NCI-H526 (cell line): Measurements from ENCODE around the gene MCAM.

Experiments
- DNase-seq, 2 experiments: peaks; one replicate each; lab custom pipeline; 2025; lab: John Stamatoyannopoulos, UW

Gene MCAM

DNA sequence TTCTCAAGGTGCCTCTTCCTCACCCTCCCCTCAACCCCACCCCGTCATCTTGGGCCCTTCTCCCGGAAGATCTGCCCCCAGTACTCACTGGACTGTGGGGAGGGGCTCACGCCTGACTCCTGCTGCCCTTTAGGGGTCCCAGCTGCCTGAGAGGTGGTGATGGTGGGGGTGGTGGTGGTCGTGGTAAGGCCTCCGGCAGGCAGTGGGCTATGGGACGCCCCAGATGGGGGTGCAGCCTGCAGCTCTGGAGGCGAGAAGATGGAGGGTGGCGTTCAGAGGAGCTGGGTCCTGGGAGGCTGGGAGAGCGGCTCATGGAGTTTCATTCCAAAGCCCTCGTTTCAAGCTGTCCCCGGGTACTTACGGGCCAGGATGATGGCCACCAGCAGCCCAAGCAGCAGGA is 28.8 kb upstream of the MCAM start:
- no peak for DNase-seq

DNA sequence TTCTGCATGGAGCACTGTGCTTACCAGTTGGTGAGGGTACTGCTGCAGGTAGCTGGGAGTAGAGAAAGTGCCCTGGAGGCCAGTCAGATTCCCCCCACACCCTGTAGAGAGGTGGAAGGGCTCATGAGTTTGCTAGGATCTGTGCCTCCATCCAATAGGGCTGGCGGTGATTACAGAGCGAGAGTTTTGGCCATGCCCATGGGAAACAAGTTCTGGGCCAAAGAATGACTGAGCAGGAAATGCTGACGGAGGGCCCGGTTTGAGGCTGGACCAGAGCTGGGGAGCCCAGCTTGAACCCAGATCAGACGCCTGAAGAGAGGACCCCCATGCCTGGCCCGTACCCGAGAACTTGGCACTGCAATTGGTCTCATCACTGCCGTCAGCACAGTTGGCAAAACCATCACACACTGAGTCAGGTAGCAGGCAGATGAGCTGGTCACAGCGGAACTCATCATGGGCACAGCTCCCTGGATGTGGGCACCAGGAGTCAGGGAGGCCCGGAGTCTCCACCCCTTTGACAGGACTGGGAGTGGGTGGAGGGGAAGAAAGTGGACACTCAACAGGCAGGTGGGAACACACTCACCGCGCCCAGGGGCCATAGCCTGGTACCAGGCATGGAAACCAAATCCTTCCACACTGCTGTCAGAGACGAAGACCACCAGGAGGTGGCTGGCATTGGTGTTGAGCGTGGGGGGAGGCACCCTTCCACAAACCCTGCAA is 27.5 kb upstream of the MCAM start:
- no peak for DNase-seq

DNA sequence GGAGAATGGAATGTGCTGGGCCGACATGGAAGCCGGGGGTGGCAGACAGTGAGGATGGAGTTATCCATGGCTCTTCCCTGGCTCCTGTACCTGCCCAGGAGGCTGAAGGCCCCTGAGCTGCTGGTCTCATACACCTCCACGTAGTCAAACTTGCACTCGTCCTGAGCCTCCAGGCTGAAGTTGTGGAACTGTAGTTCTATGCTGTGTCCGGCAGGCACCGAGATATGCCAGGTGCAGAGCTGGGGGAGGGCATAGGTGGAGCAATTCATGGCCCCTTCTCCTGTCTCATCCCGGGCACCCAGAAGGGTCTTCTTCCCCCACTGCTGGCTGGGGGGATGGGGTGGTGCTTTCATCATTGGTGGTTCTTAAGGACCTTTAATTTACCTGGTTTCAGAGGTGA is 26.8 kb upstream of the MCAM start:
- DNase-seq: no peak

DNA sequence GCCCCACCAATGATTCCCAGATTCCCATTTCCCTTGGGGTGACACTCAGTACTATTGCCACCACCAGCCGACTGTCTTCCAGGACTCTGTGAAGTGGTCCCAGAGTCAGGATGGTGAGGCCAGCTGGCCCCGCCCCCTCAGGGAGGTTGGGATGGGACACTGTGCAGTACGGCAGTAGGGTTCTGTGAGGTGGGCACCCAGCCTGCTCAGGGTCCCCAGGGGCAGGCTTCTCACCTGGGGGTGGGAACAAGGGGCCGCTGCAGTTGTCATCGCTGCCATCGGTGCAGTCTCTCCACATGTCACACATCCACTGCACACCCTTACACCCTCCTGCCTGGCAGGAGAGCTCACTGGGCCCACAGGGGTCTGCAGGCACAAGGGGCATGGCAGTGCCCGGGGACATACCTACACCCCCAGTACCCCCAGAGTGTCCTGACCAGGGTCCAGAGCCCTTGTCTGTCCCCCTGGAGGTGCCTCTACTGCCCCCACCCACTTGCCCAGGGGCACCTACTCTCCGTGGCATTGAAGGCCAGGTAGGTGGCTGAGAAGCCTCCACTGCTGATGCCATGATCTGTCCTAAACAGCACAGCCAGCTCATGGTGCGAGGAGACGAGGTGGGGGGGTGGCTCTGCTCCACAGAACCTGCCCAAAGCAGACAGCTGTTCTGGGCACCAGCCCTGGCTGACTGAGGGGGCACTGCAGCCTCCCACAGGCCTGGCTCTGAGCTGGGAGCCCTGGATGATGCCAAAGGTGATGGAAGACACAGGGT is 25.6 kb upstream of the MCAM start:
- DNase-seq: no peak

DNA sequence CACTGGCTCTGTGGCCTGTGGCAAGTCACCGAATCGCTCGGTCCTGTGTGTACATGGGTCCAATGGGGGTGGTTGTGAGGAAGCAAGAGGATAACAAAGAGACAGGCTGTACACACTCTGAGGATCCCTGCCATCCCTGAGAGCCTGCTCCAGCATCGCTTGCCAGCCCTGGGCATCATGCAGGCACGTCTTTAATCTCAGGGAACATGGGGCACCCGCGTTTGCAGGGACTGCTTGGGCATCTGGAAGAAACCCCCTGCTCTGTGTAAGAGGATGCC is 25.0 kb upstream of the MCAM start:
- no peak for DNase-seq

DNA sequence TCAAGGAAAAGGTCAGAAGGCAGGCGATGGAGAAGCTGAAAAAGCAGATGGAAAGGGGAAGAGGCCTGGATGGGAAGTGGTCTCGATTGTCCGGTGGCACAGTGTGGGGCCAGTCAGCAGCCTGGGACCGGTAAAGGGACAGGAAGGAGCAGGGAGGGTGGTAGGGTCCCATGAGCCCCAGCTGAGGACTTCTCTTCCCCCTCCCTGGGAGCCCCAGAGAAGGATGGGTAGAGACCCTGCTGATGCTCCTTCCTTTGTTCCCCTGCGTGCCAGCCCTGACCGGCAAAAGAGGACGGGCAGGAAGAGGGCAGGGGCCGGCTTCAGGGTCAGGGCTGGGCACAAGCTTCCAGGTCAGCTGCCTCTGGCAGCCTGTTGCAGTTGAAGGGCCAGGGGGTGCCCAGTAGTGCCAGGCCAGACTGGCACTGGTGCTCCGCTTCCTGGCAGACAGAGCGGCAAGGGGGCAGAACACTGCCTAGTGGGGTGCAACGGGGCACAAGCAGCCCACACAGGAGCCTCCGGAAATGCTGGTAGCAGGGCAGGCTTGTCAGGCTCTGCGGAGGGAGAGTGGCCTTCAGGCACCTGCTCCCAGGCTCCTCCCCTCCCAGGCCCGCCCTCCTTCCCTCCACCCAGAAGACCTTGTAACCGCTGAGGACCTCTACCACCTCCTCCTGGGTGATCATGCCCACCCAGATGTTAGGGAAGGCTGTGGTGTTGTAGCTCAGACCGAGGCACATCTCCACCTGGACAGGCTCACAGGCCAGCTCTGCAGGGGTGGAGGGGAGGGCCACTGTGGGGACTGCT is 24.5 kb upstream of the MCAM start:
- DNase-seq: peak in 1 of 2 experiments; percentile 52

DNA sequence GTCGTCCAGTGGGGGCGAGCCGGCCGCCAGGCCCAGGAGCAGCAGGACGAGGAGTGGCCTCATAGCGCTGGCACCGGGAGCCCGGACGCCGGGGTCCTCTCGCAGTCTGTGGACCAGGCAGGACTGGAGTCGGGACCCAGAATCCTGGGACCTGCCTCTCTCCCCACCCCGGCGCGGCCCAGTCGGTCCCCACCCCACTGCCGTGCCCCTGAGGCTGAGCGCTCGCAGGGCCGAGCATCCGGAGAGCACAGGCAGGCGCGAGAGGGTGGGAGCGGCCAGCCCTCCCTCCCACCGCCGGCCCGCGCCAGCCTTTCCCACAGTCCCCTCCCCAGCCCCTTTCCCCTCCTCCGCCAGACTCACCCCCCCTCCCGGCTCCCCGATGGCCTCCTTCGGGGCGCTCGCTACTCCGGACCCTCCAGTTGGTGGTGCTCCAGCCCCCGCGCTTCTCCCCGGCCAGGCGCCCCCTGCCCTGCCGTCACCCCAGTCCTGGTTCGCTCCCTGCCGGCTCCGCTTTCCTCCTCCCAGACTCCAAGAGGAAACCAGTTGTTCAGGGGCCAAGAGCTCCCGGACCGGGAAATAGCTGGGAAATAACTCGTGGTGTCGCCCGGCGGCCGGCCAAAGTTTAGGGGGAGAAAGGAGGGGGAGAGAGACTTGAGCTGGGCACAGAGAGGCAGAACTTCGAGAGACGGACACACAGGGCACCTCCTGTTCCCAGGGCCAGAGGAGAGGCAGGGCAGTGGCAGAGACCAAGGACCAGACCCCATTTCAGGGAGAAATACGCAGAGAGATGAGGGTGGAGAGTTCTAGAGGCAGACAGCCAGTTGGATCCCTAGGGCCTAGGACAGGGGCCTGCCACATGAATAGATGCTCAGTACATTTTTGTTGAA is 23.6 kb upstream of the MCAM start, which contains the start of gene C1QTNF5:
Gene C1QTNF5, minus strand, starts transcription at position 549 of the 887 bp plus-strand sequence. Its CDS starts 486 bp downstream, at position 63.
- no peak for DNase-seq

DNA sequence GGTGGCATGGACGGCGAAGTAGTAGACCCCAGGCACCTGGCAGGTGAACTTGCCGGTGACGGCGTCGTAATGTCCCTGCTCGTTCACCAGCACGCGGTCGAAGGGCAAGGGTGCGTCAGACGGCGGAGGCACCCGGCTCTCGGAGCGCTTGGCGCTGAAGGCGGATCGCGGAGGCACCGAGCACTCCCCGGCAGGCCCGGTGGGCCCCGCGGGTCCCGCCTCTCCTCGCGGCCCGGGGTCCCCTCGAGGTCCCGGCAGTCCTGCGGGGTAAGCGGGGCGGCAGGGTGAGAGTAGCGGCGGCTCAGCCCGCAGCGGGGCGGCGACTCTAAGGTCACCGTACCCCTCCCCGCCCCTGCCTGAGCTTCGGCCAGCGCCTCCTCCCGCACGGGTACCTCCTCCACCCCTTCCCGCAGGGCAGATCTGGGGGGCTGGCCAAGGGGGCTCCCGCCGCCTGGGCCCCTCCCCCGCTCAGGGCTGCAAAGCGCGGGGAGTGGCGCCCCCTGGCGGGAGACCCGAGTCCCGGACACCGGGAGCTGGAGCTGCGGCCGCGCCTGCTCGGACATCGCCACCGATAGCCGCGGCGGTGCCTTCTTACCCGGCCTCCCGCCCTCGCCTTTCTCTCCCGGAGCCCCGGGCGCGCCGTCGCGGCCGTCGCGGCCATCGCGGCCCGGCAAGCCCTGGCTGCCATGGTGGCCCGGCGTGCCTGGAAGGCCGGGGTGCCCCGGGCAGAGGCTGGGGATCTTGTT is 22.8 kb upstream of the MCAM start:
- peak in 1 of 2 experiments; percentile 90 for DNase-seq

DNA sequence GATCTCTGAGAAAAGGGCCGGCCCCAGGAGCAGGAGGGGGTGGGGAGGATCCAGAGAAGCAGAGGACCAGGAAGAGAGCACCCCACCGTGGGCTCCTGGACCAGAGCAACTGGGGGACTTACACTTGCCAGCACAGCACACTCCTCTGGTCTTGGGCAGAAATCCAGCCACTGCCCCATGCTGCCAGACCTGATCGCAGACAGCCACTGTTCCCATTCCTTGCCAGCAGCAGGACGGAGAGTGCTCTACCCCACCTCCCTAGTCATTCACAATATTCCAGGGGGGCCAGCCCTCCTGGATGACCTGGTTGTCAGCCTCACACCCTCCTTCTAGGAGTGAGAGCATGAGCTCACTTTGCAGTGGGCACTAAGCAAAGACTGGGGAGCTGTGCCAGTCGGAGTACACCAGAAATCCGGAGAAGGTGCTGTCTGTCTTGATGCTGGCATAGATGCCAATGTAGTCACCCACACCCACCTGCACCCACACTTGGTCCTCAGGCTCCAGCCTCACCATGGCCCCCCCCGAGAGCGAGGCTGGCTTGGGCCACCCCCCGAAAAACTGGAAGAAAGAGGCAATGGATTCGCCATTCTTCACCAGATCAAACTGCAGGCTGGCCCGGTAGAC is 22.1 kb upstream of the MCAM start:
- peak in 1 of 2 experiments; percentile 60 for DNase-seq

DNA sequence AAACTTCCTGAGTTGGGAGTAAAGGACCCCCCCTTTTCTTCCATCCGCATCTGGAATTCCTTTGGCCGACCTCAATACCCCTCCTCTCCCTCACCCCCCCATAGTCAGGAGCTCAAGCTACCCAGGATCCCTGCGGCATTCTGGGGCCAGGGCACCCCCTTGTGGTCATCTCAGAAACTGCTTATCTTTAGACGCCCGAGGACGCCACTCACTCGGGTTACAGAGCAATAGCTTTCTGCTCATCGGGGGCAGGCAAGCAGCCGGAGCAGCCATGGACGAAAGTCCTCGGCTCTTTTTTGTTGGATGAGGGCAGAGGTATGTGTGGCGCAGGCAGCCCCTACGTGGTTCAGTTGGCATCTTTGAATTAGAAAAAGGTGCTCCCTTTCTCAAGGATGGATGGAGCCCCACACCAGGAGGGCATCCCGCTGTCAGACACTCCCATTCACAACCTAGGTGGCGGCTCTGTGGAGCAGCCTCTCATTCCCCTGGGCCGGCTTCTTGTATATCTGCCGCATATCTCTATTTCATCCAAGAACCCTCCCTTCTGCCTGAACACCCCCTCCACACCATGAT is 21.5 kb upstream of the MCAM start:
- DNase-seq: peak; percentile 85 to 96

DNA sequence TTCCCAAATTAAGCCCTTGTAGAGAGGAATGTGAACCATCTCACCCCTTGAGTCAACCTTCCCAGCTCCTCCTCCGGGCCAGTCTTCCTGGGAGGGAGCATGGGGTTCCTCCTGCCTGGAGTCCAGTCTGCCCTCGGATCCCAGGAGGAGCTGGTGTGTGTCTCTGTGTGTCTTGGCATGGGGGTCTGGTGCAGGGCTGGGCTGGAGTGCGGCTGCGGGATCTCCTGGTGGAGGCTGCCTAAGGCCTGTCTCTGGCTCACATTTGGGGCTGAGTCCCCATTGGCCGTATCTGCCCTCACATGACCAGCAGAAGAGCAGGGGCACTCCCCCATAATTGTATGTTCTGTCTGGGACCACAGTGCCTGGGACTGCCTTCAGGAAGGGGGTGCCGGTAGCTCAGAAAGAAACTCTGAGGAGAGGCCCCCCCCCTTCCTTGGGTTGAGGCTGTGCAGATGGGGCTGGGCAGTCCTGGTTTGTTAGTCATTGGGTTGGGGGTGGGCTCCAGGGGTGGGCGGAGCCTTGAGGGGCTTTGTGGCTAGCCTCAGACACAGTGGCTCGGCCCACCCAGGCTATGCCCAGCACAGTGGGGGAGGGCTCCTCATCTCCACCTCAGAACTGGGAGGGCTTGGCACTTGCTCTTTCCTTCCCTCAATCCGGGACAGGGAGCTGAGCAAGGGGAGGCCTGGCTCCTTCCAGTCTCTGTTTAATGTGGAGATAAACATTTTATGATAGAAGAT is 20.8 kb upstream of the MCAM start:
- no peak for DNase-seq

DNA sequence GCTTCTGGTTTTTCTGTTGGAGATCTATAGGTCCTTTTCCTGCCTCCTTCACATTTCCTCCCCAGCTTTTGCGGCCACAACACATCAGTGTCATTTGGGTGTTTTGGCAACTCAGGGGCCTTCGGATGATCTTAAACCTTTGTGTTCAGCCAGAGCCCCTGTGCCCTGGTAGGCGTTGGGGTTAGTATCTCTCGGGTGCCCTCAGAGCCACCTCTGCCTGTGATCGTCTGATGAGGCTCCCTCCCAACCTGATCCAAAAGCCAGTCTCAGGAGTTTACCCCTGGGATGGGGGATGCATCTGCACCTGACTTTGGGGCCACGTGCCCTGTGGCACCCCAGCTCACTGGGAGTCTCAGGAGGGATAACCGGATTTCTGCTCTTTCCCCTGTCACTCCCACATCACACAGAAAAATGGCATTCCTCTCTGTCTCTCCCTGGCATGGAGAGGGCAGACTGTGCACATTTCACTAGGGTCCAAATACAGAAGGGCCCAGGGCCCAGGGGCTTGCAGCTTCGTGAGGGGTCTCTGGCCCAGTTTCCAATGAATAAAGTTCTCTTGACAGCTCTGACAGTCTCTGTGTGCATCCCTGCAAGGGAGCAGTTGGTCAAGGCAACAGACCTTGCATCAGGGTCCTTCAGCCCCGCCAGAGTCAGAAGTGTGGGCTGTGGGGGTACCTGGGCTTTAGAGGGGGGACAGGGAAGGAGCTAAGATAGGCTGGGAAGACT is 20.0 kb upstream of the MCAM start:
- DNase-seq: no peak

DNA sequence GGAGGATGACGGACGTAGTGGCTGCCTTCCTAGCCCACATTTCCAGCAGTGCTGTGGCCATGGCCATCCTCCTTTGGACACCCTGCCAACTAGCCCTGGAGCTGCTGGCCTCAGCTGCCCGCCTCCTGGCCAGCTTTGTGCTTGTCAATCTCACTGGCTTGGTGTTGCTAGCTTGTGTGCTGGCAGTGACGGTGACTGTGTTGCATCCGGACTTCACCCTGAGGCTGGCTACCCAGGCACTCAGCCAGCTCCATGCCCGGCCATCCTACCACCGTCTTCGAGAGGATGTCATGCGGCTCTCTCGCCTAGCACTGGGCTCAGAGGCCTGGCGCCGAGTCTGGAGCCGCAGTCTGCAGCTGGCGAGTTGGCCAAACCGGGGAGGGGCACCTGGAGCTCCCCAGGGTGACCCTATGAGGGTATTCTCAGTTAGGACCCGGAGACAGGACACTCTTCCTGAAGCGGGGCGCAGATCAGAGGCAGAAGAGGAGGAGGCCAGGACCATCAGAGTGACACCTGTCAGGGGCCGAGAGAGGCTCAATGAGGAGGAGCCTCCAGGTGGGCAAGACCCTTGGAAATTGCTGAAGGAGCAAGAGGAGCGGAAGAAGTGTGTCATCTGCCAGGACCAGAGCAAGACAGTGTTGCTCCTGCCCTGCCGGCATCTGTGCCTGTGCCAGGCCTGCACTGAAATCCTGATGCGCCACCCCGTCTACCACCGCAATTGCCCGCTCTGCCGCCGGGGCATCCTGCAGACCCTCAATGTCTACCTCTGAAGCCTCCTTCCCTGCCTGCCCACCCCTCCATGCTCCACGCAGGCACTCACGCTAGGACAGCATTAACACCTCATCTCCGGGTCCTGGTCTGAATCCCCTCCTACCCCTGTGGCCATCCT is 19.0 kb upstream of the MCAM start:
- no peak for DNase-seq

DNA sequence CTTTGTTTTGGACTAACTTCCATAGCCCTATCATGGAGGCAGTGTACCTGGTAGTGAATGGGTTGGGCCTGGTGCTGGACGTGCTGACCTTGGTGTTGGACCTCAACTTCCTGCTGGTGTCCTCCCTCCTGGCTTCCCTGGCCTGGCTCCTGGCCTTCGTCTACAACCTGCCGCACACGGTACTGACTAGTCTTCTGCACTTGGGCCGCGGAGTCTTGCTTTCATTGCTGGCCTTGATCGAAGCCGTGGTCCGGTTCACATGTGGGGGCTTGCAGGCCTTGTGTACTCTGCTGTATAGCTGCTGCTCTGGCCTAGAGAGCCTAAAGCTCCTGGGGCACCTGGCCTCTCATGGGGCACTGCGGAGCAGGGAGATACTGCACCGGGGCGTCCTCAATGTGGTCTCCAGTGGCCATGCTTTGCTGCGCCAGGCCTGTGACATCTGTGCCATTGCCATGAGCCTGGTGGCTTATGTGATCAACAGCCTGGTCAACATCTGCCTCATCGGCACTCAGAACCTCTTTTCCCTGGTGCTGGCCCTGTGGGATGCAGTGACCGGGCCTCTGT is 18.2 kb upstream of the MCAM start:
- no peak for DNase-seq

DNA sequence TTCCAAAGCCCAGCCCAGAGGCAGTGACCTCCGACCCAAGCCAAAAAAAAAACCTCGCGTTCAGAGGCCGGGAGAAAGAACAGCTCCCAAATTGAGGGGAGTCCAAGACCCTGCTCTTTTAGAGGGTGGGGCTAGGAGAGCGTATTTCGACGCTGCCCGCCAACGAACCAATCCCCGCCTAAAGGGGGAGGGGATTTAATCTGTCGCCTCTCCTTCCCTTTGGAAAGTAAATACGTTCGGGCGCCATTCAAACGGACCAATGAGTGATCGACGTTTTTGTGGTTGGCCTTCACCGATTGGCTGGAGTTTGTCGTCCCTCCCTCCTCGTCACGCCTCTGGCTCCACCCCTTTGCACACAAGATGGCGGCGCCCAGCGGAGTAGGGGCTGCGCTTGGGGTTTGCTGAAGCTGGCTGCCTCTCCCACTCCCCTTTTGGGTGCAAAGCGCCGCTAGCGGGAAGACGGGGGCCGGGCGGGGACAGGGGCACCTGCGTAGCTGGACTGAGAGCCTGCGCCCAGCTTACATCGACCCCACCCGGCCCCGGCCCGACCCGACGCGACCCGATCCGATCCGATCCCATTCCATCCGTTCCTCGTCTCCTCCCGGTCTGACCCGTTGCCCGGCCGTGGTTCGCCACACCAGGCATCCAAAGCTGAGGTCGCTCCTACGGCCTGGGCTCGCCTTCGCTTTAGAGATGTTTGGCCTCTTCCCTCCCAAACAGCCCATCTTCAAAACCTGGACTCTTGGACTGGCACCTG is 17.4 kb upstream of the MCAM start, which contains the start of gene RNF26:
Gene RNF26, plus strand, starts transcription at position 354 of the 757 bp plus-strand sequence. CDS start 596 bp downstream, outside the sequence.
- DNase-seq: peak; percentile 100

DNA sequence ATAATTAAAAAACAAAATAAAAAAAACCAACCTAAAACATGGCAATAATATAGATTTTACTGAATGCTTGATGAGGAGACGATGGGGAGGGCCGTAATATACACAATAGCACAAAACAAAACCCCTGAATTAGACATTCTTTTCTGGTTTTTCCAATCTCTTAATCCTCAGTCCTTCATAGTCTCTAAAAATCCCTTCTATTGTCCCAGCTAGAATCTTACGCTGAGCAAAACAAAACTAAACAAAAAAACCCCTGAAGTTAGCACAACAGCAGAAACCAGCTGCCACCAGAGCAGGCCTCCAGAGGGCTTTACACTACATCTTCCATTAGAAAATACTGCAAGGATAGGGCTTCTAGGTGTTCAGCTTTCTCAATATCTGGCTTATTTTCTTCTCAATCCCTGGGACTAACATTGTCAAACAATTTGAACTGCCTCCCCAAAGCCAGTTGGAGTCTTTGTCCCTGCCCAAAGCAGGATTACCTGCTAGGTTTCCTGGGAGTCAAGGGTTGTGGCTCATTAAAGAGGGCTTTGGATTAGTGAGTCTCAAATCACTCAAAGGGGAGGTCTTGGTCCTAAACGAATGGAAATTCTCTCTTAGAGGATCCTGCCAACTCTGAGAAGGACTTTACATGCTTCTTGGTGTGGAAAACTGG is 15.3 kb upstream of the MCAM start:
- no peak for DNase-seq
